Gastroesophageal sphincter (tissue), 4 donors: ENCODE measurements around the gene LPP. TPM values are rescaled to one million over a fixed set of nuclear protein-coding genes. Genes with fewer than 3 reads are reported as not detected.

Source experiments
- ATAC-seq: fragments of 150-250 bp; one replicate; pipeline ENCODE4 v1.9.1; 2016; ENCODE audit warnings: mild to moderate bottlenecking, moderate library complexity
- H3K27ac ChIP-seq, 4 donors: fragments of 200-600 bp; sonication (generic) in 3 of 4; 1 replicate in 3 of 4; 2 replicates in 1 of 4; pipeline ENCODE4 v1.5.1; 2016 to 2019
- H3K27me3 ChIP-seq: fragments of 200-600 bp; sonication (generic); one replicate; pipeline ENCODE4 v1.5.1; 2019
- H3K36me3 ChIP-seq, 2 donors: fragments of 200-600 bp; sonication (generic); one replicate each; pipeline ENCODE4 v1.5.1; 2019; ENCODE audit warnings: control low read depth in 1 of 2
- H3K4me1 ChIP-seq, 3 donors: fragments of 200-600 bp; sonication (generic); 1 replicate in 2 of 3; 2 replicates in 1 of 3; pipeline ENCODE4 v1.5.1; 2016 to 2019; ENCODE audit warnings: control low read depth in 2 of 3
- H3K4me3 ChIP-seq, 2 donors: fragments of 200-600 bp; sonication (generic); one replicate each; pipeline ENCODE4 v1.5.1; 2019; ENCODE audit warnings: mild to moderate bottlenecking in 1 of 2, moderate library complexity in 1 of 2
- H3K9me3 ChIP-seq, 3 donors: fragments of 200-600 bp; sonication (generic); one replicate each; pipeline ENCODE4 v1.5.1; 2017 to 2019; ENCODE audit warnings: control low read depth in 2 of 3
- CTCF ChIP-seq, 4 experiments: fragments of 200-600 bp in 2 of 4; fragments of 450-650 bp in 2 of 4; sonication (generic) in 1 of 4; IDR thresholded peaks; one replicate each; pipeline ENCODE4 v1.5.1; 2017 to 2019; ENCODE audit warnings: antibody characterized with exemption in 4 of 4, mild to moderate bottlenecking in 2 of 4, moderate library complexity in 2 of 4
- EP300 ChIP-seq: sonication (generic); formaldehyde crosslinking; IDR thresholded peaks from one replicate; pipeline ENCODE4 v1.6.1; 2017; ENCODE audit warnings: antibody characterized with exemption, mild to moderate bottlenecking
- POLR2A ChIP-seq, 2 donors: fragments of 450-650 bp; IDR thresholded peaks; one replicate each; pipeline ENCODE4 v1.6.1; 2017; ENCODE audit warnings: antibody characterized with exemption in 2 of 2, mild to moderate bottlenecking in 2 of 2, moderate library complexity in 1 of 2
- POLR2AphosphoS5 ChIP-seq: sonication (generic); formaldehyde crosslinking; IDR thresholded peaks from one replicate; pipeline ENCODE4 v1.6.1; 2017; ENCODE audit warnings: antibody characterized with exemption
- WGBS, 2 donors: methylation state at CpG; one replicate each; pipeline ENCODE4 v1.1.5; 2018; ENCODE audit warnings: low coverage in 1 of 2; 5-methylcytosine and 5-hydroxymethylcytosine counted together
- total RNA-seq, 4 donors: library from RNA; depleted of rRNA; stranded (reverse); fragments of >200 nt; gene quantifications; one replicate each; pipeline ENCODE4 v1.1.0, GENCODE V29; 2016

Gene LPP
- total RNA-seq, 4 donors from 2014 or later: 1,243 to 2,297 (median 2,164) TPM

GRCh38 chr3:188338086-188338485 lies 184.1 kb downstream of the LPP start:
- no peak for ATAC-seq
- Histone ChIP-seq H3K27me3 (no peaks in the 10 kb centered on the region), H3K4me3 (no peak overlapping the region), H3K36me3 (no peaks in the 10 kb centered on the region), H3K9me3 (no peaks in the 10 kb centered on the region), H3K4me1 (peaks cover 26 to 80% (median 29%) of the 10 kb centered on the region in 3 donors), H3K27ac (peak overlapping the region in 3 of 4 donors; percentile 46 to 61 (median 47))
- TF ChIP-seq POLR2A (IDR thresholded peaks at IDR 0.05): no peak
- peak; percentile 17 for TF ChIP-seq POLR2AphosphoS5

DNA sequence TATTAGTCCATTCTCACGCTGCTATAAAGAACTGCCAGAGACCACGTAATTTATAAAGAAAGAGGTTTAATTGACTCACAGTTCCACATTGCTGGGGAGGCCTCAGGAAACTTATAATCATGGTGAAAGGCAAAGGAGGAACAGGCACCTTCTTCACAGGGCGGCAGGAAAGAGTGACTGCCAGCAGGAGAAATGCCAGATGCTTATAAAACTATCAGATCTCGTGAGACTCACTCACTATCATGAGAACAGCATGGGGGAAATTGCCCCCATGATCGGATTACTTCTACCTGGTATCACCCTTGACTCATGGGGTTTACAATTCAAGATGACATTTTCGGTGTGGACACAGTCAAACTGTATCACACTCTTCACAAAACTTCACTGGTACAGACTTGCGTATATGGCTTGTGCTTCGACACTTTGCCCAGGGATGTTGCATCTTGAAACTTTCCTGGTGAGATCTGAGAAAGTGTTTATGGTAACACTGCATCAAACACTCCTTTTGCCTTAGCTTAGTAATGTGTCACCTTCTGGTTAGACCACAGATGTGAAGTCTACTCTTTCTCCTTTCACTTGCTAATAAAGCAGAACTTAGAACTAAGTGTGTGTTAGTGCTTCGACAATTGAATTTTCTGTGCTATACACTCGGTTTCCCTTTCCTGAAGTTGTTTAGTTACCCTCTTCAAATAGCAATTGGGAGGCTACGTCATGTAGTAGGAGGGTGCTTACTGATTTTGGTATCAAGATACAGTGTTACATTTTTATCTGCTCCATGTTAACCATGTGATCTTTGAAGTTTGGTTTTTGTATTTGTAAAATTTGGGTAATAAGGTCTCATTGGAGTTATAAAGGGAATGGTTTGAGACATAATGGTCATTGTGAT lies 185.7 kb downstream of the LPP start:
- H3K27ac ChIP-seq: peak overlapping the region; percentile 34 to 46 (median 44)
- no peaks in the 10 kb centered on the region for H3K9me3 ChIP-seq
- WGBS, 2 donors: 59 to 60% methylated on average over 10 to 11 of the region's 11 CpGs
- H3K27me3 ChIP-seq: no peaks in the 10 kb centered on the region
- no peak for ATAC-seq
- H3K4me1 ChIP-seq: peaks cover 30 to 90% (median 32%) of the 10 kb centered on the region in 3 donors
- TF ChIP-seq POLR2AphosphoS5 (peak; percentile 4), EP300 (no peak), CTCF (IDR thresholded peaks at IDR 0.05) (no peak), POLR2A (IDR thresholded peaks at IDR 0.05) (no peak)
- H3K36me3 ChIP-seq: no peaks in the 10 kb centered on the region
- H3K4me3 ChIP-seq: no peak overlapping the region

- 50 to 67% methylated on average over 1 to 2 of the region's 2 CpGs for WGBS, 2 donors
Measured at GRCh38 chr3:188341501-188341900, 187.5 kb downstream of the LPP start.

DNA sequence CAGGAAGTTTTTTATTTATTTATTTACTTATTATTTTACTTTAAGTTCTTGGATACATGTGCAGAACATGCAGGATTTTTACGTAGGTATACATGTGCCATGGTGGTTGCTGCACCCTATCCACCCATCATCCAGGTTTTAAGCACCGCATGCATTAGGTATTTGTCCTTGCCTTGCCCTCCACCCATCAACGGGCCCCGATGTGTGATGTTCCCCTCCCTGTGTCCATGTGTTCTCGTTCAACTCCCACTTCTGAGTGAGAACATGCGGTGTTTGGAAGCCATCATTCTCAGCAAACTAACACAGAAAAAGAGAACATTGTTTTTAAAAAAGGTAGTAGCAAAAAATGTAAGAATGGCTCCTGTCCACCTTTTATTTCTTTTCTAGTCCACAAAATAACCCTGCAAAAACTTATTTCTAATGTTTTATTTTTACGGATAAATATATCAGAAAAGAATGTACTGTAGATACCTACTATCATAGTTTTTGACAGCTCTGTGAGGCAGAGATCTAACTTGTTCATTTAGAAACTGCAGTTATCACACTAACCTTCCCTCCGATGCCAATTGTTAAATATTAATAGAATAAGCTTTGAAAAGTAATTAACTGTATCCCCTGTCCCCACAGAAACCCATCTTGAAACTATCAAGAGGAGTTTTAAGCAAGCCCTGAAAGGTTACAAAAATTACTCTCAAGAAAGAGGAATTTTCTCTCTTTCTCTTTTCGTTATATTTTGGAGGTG lies 189.2 kb downstream of the LPP start:
- ATAC-seq: no peak
- H3K4me3 ChIP-seq: no peak overlapping the region
- H3K9me3 ChIP-seq: no peaks in the 10 kb centered on the region
- H3K27ac ChIP-seq: peak overlapping the region; percentile 66 to 76 (median 68)
- H3K36me3 ChIP-seq: no peaks in the 10 kb centered on the region
- no peak for TF ChIP-seq CTCF (IDR thresholded peaks at IDR 0.05)
- no peak for TF ChIP-seq EP300
- no peak for TF ChIP-seq POLR2AphosphoS5
- TF ChIP-seq POLR2A (IDR thresholded peaks at IDR 0.05): no peak
- H3K4me1 ChIP-seq: peaks cover 32 to 89% (median 46%) of the 10 kb centered on the region in 3 donors
- WGBS, 2 donors: 50 to 64% methylated on average over 5 to 9 of the region's 9 CpGs
- H3K27me3 ChIP-seq: no peaks in the 10 kb centered on the region

More at GRCh38 chr3:188341501-188341900, 187.5 kb downstream of the LPP start:
- H3K4me1 ChIP-seq: peaks cover 37 to 94% (median 38%) of the 10 kb centered on the region in 3 donors
- no peak overlapping the region for H3K4me3 ChIP-seq
- H3K27me3 ChIP-seq: no peaks in the 10 kb centered on the region
- no peak for TF ChIP-seq POLR2AphosphoS5
- TF ChIP-seq POLR2A (IDR thresholded peaks at IDR 0.05): no peak
- TF ChIP-seq CTCF (IDR thresholded peaks at IDR 0.05): no peak
- no peak for TF ChIP-seq EP300
- ATAC-seq: peak; percentile 48
- H3K27ac ChIP-seq: peak overlapping the region in 2 of 4 donors; percentile 5 to 6
- no peaks in the 10 kb centered on the region for H3K9me3 ChIP-seq
- H3K36me3 ChIP-seq: no peaks in the 10 kb centered on the region

DNA sequence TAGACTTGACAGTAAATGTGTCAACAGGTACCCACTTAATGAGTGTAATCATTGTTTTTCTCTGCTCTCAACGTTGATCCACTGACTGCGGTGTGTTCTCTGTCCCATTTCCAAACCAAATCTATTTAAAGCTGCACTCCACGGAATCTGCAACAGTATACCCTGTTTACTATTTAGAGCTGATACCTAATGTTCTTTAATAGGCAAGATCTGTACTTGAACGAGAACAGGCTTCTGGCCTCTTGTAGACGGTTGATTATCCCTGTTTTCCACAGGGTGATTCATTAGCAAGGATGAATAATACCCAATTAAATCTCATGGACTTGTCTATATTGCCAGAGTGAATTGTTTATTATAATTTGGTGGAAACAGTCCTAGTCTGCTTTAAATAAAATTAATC lies 189.9 kb downstream of the LPP start:
- 25 to 44% methylated on average over 5 of the region's 5 CpGs for WGBS, 2 donors
- no peak for TF ChIP-seq CTCF (IDR thresholded peaks at IDR 0.05)
- TF ChIP-seq POLR2A (IDR thresholded peaks at IDR 0.05): no peak
- no peak for TF ChIP-seq EP300
- TF ChIP-seq POLR2AphosphoS5: no peak
- H3K27me3 ChIP-seq: no peaks in the 10 kb centered on the region
- peaks cover 28 to 89% (median 48%) of the 10 kb centered on the region in 3 donors for H3K4me1 ChIP-seq
- no peaks in the 10 kb centered on the region for H3K36me3 ChIP-seq
- H3K9me3 ChIP-seq: no peaks in the 10 kb centered on the region
- ATAC-seq: no peak
- no peak overlapping the region for H3K4me3 ChIP-seq
- peak overlapping the region; percentile 66 to 76 (median 68) for H3K27ac ChIP-seq
